HG03457 (cell line): ENCODE measurements around the gene GTF3C1.

Source experiments
- ATAC-seq: cut with Tn5 transposase; IDR thresholded peaks from one replicate; pipeline ENCODE4 v1.9.1; 2021; ENCODE audit warnings: moderate number of reproducible peaks; ENCODE audit not compliant: unreplicated experiment

Gene GTF3C1

DNA sequence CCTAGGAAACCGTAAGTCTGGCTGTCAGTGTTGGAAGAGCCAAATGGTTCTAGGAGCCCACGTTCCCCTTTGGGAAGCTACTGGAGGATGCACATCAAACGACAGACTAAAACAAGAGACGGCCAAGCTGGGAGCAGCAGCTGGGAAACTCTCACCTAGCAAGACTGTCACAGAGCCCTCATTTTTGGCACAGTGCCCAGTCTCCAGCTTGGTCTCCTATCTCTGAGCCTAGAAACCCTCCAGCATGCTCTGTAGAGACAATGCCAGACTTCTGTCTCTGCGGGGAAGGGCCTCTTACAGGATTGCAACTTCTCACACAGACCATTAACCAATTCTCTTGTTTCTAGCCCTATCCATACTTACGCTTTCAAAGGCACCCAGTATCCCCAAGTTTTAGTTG lies 23.5 kb downstream of the GTF3C1 start:
- no peak for ATAC-seq

DNA sequence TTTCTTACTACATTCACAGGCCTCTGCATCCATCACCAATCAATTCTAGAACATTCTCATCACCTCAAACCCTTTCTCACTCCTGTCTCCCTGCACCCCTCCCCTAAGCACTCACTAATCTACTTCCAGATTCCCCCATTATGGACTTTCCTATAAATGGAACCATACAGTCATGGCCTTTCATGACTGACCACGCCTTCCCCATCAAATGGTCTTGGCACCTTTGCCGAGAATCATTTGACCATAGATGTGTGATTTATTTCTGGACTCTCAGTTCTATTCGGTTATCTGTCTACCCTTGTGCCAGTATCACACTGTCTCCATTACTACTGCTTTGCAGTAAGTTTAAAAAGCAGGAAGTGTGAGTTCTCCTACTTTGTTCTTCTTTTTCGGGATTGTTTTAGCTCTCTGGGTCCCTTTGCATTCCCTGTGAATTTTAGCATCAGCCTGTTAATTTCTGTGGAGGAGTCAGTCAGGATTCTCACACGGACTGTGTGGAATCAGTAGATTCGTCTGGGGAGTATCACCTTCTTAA lies 27.5 kb downstream of the GTF3C1 start:
- no peak for ATAC-seq

- no peak for ATAC-seq
Measured at GRCh38 chr16:27520982-27521673, 28.6 kb downstream of the GTF3C1 start.

GRCh38 chr16:27518226-27518625 lies 31.5 kb downstream of the GTF3C1 start:
- ATAC-seq: no peak

GRCh38 chr16:27517664-27518063 lies 32.0 kb downstream of the GTF3C1 start:
- no peak for ATAC-seq

GRCh38 chr16:27516365-27516764 lies 33.3 kb downstream of the GTF3C1 start:
- ATAC-seq: no peak

GRCh38 chr16:27515874-27516353 lies 33.8 kb downstream of the GTF3C1 start:
- no peak for ATAC-seq

- ATAC-seq: no peak
Measured at GRCh38 chr16:27514806-27515205, 34.9 kb downstream of the GTF3C1 start.

DNA sequence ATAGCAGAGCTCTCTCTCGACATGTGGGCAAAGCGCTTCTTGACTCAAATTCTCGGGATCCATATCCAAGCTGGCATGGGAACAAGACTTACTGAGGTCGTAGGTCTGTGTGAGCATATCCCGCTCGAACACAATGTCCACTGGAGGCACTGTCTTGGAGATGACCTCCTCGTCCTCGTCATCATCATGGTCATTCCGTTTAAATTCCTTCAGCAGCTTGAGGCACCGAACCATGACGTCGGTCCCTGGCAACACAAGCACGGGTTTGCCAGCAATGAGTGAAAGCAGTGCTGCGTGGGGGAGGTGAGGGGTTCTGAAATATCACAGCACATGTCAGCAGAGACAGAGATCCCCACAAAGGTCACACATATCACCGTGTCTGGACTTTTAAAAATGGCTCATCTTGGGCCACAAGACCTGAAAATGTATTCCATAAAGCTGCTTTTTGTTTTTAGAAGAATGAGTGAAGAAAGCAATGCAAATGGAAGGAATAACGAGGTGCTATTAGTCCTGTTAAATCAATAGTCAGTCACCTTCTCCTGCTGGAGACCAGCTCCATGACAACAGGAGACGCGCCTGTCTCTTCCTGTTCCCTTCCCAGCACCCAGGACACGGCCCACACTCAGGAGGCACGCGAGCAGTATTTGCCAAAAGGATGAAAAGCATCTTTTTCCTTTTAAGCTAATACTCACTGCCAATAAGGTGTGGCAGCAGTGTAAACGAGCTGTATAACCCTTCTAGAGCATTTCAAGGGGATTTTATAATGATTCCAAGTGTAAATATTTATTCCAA lies 37.9 kb downstream of the GTF3C1 start:
- no peak for ATAC-seq

- ATAC-seq: no peak
Measured at GRCh38 chr16:27508476-27508875, 41.2 kb downstream of the GTF3C1 start.

- ATAC-seq: no peak
Measured at GRCh38 chr16:27506771-27507170, 42.9 kb downstream of the GTF3C1 start.

DNA sequence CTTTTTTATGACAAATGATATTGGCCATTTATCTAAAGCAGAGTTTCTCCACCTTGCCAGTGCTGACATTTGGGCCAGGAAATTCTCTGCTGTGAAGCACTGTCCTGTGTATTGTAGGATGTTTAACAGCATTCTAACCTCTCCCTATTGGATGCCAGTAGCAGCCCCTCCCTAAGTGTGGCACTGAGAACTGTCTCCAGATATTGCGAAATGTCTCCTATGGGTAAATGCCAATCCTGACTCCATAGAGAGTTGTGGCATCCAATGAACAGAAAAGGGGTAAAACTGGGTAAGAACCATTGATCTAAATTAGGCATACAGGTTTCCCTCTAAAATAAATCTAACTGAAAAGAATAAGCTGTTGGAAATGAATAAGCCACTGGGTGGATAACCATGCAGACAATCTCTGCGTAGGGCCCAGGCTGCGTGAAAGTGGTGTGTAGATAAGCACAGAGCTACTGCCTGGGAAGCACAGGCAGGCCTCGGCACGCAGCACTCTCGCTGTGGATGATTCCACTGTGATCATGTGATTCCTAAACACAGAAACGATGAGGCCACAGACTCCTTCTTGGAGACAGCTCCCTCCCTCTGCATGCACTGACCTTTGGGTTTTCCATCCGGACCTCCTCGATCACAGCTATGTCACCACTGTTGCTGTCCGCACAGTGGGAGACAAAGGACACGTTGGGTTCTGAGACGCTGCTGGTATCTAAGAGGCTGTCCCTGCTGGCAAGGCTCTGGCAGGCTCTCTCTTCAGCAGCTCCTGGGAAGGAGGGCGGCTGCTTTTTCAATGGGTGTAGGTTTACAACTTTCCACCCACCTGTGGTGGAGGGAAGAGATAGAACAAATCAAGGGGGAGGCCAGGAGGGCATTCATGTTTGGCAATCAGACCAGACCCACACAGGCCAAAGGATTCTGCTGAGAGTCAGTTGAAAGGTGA lies 44.1 kb downstream of the GTF3C1 start:
- no peak for ATAC-seq

DNA sequence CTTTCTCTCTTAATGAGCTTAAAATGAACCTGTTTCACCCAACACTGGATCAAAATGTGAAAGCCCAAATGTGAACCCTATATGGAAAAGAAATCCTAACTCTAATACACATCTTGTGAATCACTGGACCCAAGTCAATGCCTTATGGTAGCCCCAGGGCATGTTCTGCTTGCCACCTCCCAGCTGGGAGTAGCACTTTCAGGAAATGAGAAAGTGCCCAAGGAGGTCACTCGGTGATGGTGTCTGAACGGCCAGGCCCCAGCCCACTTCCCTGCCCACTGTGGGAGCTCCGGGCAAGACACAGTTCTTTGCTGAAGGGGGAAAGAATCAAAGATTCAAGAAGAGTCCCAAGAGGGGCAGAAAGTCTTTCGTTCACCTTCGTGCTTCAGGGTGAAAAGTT lies 46.1 kb downstream of the GTF3C1 start:
- ATAC-seq: no peak

DNA sequence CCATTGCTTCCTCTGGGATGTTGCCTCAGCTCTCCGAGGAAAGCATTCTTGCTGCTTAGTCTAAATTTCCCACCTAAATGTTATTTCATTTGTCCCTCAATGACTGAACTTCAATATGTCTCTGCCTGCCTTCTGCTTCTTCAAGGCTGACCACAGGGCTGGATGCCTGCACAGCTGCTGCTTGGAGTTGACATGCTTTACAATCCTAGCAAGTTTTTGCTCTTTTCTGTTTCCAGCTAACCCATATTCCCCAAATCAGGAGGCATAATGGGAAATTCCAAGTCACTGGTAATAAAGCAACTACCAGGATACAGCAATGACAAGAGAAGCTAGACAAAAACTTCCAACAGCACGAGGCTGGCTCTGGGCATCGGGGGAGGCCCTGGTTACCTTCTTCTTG lies 48.9 kb downstream of the GTF3C1 start:
- no peak for ATAC-seq

GRCh38 chr16:27499659-27500055 lies 50.1 kb downstream of the GTF3C1 start:
- ATAC-seq: no peak

GRCh38 chr16:27498916-27499658 lies 50.6 kb downstream of the GTF3C1 start:
- ATAC-seq: no peak

DNA sequence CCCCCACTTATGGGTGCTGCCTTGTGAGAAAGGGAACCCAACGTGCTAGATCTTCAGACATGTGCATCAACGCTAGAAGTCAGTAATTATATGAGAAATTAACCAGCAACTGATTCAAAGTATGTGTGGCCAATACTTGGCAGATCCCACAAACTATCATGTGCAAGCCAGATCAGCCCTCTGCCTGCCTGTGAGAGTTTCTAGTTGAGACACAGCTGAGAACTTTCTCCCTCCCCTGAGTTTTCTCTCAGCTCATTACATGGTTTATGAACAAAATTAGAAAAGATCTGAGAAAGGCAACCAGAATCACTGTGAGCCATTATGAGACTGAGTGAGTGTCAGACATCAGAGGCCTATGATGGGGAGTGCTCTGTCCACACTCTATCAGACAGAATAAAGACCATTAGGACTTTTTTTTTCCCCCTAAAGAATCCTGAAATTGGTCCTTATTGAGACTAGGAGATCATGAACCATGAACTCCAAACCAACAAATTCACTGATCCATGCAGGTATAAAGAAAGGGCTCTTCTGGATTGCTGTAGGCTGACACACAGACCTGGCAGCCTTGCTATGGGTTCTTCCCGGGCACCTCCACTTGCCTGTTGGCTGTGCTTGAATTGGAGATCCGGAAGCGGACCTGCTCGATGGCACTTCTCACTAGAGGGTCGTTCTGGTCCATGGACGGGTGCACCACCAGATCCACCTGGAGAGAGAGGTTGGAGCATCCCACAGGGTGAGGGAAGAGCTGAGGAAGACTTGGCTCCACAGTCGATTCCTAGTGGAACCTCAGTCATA lies 51.5 kb downstream of the GTF3C1 start:
- no peak for ATAC-seq

- no peak for ATAC-seq
Measured at GRCh38 chr16:27495191-27495590, 54.5 kb downstream of the GTF3C1 start.

DNA sequence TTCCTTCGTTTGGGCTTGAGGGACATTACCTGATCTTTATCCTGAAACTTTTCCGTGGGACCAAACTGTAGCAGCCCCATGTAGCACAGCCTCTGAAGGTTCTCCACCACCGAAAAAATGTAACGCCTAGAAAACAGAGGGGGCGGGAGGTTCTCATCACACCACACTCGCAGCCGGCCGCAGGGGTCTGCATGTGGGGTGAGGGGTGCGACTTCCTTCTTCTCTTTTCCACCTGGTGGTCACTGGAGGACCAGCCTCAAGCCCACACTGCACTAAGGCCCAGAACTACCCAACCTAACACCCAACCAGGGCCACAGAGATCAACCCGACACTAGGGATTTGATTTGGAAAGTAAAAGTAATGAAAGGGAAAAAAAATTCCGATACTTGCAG lies 57.1 kb downstream of the GTF3C1 start:
- ATAC-seq: no peak
